ENCODE data around the gene NUP50. TPM values are rescaled to one million over a fixed set of nuclear protein-coding genes. Genes with fewer than 3 reads are reported as not detected.

The NUP50 gene
- total and polyA plus RNA-seq, 2 donors from 2014 or later: 11.3 to 64.2 TPM

DNA sequence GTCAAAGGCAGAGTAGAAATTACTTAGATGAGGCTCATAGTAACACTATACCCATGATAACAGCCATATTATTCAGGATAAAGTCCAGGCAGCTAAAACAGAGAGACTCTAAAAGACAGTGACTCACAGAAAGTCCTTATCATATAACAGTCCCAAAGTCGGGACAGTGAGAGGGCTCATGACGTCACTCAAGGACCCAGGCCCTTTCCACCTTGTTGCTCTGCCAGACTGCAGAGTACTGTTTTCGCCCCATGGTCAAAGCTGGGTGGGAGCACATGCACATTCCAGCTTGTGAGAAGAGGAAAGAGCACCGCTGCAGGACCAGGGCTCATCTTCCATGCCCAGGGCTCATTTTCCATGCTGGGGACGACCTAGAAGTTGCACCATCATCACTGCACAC is 29.4 kb upstream of the NUP50 start:
- Histone ChIP-seq H3K27me3 (ENCODE audit: control insufficient read depth, insufficient read depth, low read length) (no peaks in the 10 kb centered on the region), H3K27ac (ENCODE audit: low read depth in 2 of 2, low read length in 2 of 2) (no peak overlapping the region), H3K4me3 (ENCODE audit: low read length in 3 of 3) (no peak overlapping the region), H3K9ac (ENCODE audit: low read length in 3 of 3) (no peak overlapping the region), H3K9me3 (ENCODE audit: control insufficient read depth in 2 of 3, insufficient read depth in 1 of 3, low read length in 3 of 3) (peaks cover 0 to 13% (median 0%) of the 10 kb centered on the region in 3 donors), H3K36me3 (ENCODE audit: control insufficient read depth in 2 of 3, insufficient read depth in 3 of 3, low read length in 3 of 3) (peaks cover 0 to 13% (median 10%) of the 10 kb centered on the region in 3 donors), H3K4me1 (ENCODE audit: control insufficient read depth in 2 of 3, insufficient read depth in 2 of 3, low read depth in 1 of 3, low read length in 3 of 3) (no peaks in the 10 kb centered on the region)
- TF ChIP-seq, protein P1, sequence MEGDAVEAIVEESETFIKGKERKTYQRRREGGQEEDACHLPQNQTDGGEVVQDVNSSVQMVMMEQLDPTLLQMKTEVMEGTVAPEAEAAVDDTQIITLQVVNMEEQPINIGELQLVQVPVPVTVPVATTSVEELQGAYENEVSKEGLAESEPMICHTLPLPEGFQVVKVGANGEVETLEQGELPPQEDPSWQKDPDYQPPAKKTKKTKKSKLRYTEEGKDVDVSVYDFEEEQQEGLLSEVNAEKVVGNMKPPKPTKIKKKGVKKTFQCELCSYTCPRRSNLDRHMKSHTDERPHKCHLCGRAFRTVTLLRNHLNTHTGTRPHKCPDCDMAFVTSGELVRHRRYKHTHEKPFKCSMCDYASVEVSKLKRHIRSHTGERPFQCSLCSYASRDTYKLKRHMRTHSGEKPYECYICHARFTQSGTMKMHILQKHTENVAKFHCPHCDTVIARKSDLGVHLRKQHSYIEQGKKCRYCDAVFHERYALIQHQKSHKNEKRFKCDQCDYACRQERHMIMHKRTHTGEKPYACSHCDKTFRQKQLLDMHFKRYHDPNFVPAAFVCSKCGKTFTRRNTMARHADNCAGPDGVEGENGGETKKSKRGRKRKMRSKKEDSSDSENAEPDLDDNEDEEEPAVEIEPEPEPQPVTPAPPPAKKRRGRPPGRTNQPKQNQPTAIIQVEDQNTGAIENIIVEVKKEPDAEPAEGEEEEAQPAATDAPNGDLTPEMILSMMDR (IDR thresholded peaks at IDR 0.05; ENCODE audit: borderline replicate concordance, extremely low read depth, insufficient read depth): no peak
- DNase-seq: no peak
- intact Hi-C loops (cut with DNase I): no loop called here
- FAIRE-seq: no peak

DNA sequence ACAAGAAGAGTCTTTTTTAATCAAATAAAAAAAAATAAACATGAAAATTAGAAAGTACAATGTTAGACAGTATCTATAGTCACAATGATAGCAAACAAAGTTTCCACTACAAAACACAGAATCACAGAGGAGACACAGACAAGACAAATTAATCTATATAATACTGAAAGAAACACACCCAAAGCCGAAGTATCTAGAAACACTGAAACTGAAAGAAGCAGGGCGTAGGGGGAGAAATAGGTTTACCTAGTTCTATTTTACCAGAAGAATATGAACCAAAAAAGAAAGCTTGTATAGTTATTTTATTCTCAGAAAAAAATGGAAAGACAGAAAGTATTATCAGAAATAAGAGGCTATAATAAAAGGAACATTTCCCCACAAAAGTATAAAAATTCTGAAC is 27.1 kb upstream of the NUP50 start:
- Histone ChIP-seq H3K4me3 (ENCODE audit: low read length in 3 of 3) (no peak overlapping the region), H3K4me1 (ENCODE audit: control insufficient read depth in 2 of 3, insufficient read depth in 2 of 3, low read depth in 1 of 3, low read length in 3 of 3) (no peaks in the 10 kb centered on the region), H3K36me3 (ENCODE audit: control insufficient read depth in 2 of 3, insufficient read depth in 3 of 3, low read length in 3 of 3) (peaks cover 0 to 13% (median 10%) of the 10 kb centered on the region in 3 donors), H3K27ac (ENCODE audit: low read depth in 2 of 2, low read length in 2 of 2) (no peak overlapping the region), H3K9me3 (ENCODE audit: control insufficient read depth in 2 of 3, insufficient read depth in 1 of 3, low read length in 3 of 3) (peaks cover 0 to 13% (median 0%) of the 10 kb centered on the region in 3 donors), H3K9ac (ENCODE audit: low read length in 3 of 3) (no peak overlapping the region), H3K27me3 (ENCODE audit: control insufficient read depth, insufficient read depth, low read length) (no peaks in the 10 kb centered on the region)
- no peak for FAIRE-seq
- TF ChIP-seq, protein P1 (IDR thresholded peaks at IDR 0.05; ENCODE audit: borderline replicate concordance, extremely low read depth, insufficient read depth): no peak
- intact Hi-C loops (cut with DNase I): no loop called here
- no peak for DNase-seq

DNA sequence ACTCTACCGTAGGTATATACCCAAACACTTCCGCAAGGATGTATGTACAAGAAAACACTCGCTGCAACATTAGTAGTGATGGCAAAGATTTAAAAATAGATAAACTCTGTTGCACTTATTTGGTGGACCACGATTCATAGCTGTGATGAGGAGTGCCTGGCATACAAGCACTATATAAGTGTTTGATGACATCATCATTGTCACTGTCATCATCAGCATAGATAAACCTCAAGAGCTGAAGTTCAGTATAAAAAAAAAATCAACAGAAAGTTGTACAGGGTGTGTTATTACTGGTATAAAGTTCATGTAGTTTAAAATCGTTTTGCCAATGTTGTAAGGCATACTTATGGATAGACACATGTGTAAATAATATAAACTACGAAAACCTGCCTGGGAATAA is 24.0 kb upstream of the NUP50 start:
- peaks cover 0 to 3% (median 1%) of the 10 kb centered on the region in 3 donors for H3K36me3 ChIP-seq (ENCODE audit: control insufficient read depth in 2 of 3, insufficient read depth in 3 of 3, low read length in 3 of 3)
- FAIRE-seq (no peak), DNase-seq (no peak)
- H3K4me1 ChIP-seq (ENCODE audit: control insufficient read depth in 2 of 3, insufficient read depth in 2 of 3, low read depth in 1 of 3, low read length in 3 of 3): no peaks in the 10 kb centered on the region
- no peaks in the 10 kb centered on the region for H3K27me3 ChIP-seq (ENCODE audit: control insufficient read depth, insufficient read depth, low read length)
- no peak overlapping the region for H3K9ac ChIP-seq (ENCODE audit: low read length in 3 of 3)
- TF ChIP-seq, protein P1 (IDR thresholded peaks at IDR 0.05; ENCODE audit: borderline replicate concordance, extremely low read depth, insufficient read depth): no peak
- H3K27ac ChIP-seq (ENCODE audit: low read depth in 2 of 2, low read length in 2 of 2): no peak overlapping the region
- H3K4me3 ChIP-seq (ENCODE audit: low read length in 3 of 3): no peak overlapping the region
- H3K9me3 ChIP-seq (ENCODE audit: control insufficient read depth in 2 of 3, insufficient read depth in 1 of 3, low read length in 3 of 3): peaks cover 0 to 5% (median 0%) of the 10 kb centered on the region in 3 donors
- intact Hi-C loops (cut with DNase I): no loop called here

DNA sequence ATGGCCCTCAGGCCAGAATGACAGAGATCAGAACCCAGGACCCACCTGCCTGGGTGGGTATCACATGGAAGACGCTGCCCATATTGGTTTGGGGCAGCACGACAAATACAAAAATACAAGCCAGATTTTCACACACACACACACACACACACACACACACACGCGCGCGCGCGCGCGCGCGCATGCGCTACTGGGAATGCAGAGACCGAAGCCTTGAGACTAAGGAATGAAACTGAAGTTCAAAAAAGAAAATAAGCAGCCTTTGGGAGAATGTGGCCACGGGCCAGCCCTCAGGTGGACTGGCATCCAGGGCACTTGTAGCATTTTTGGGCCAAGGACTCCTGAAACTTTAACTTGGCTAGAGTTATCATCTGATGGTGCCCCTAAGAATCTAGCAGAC is 21.3 kb upstream of the NUP50 start:
- no peak overlapping the region for H3K9ac ChIP-seq (ENCODE audit: low read length in 3 of 3)
- H3K27me3 ChIP-seq (ENCODE audit: control insufficient read depth, insufficient read depth, low read length): no peaks in the 10 kb centered on the region
- intact Hi-C loops (cut with DNase I): no loop called here
- no peak for FAIRE-seq
- TF ChIP-seq, protein P1 (IDR thresholded peaks at IDR 0.05; ENCODE audit: borderline replicate concordance, extremely low read depth, insufficient read depth): no peak
- DNase-seq: no peak
- H3K4me3 ChIP-seq (ENCODE audit: low read length in 3 of 3): no peak overlapping the region
- no peaks in the 10 kb centered on the region for H3K9me3 ChIP-seq (ENCODE audit: control insufficient read depth in 2 of 3, insufficient read depth in 1 of 3, low read length in 3 of 3)
- H3K36me3 ChIP-seq (ENCODE audit: control insufficient read depth in 2 of 3, insufficient read depth in 3 of 3, low read length in 3 of 3): no peaks in the 10 kb centered on the region
- H3K27ac ChIP-seq (ENCODE audit: low read depth in 2 of 2, low read length in 2 of 2): no peak overlapping the region
- no peaks in the 10 kb centered on the region for H3K4me1 ChIP-seq (ENCODE audit: control insufficient read depth in 2 of 3, insufficient read depth in 2 of 3, low read depth in 1 of 3, low read length in 3 of 3)
